Natural killer cell (primary cell): ENCODE measurements around the gene PLEKHA5. TPM values are rescaled to one million over a fixed set of nuclear protein-coding genes. Genes with fewer than 3 reads are reported as not detected.

Experiments
- ATAC-seq, 3 donors: fragments of 150-1000 bp in 2 of 3; fragments of 200-7000 bp in 1 of 3; cut with Tn5 transposase; 1 replicate in 1 of 3; 2 replicates in 2 of 3; pipeline ENCODE4 v1.10.0; 2021; ENCODE audit warnings: mild to moderate bottlenecking in 2 of 3, moderate library complexity in 2 of 3
- DNase-seq, 2 donors: peaks; one replicate each; pipeline versions ENCODE4 v3.0.0 to v3.0.0-alpha.2; 2013 to 2021; ENCODE audit warnings: mixed read lengths in 1 of 2
- H3K27ac ChIP-seq: one replicate; pipeline ENCODE4 v1.5.1; 2013; ENCODE audit warnings: mild to moderate bottlenecking, low read length
- H3K27me3 ChIP-seq: one replicate; pipeline ENCODE4 v1.6.1; 2013; ENCODE audit warnings: low read length; ENCODE audit not compliant: control insufficient read depth, insufficient read depth
- H3K36me3 ChIP-seq: one replicate; pipeline ENCODE4 v1.6.1; 2013; ENCODE audit warnings: low read length; ENCODE audit not compliant: control insufficient read depth, insufficient read depth
- H3K4me1 ChIP-seq: one replicate; pipeline ENCODE4 v1.6.1; 2013; ENCODE audit warnings: low read length; ENCODE audit not compliant: control insufficient read depth, insufficient read depth
- H3K4me3 ChIP-seq: one replicate; pipeline ENCODE4 v1.5.1; 2013; ENCODE audit warnings: low read length
- H3K9me3 ChIP-seq: one replicate; pipeline ENCODE4 v1.6.1; 2013; ENCODE audit warnings: low read length; ENCODE audit not compliant: control insufficient read depth, insufficient read depth
- H3K27ac Mint-ChIP-seq, 2 donors: one replicate each; pipeline ENCODE4 v1.8.0; 2022; ENCODE audit warnings: mild to moderate bottlenecking in 2 of 2, mixed read lengths in 2 of 2, moderate library complexity in 1 of 2
- H3K27me3 Mint-ChIP-seq, 2 donors: one replicate each; pipeline ENCODE4 v1.8.0; 2022; ENCODE audit warnings: low read depth in 2 of 2, mixed read lengths in 2 of 2
- H3K36me3 Mint-ChIP-seq: one replicate; pipeline ENCODE4 v1.8.0; 2022; ENCODE audit warnings: mixed read lengths
- H3K4me1 Mint-ChIP-seq, 2 donors: one replicate each; pipeline ENCODE4 v1.8.0; 2022; ENCODE audit warnings: mixed read lengths in 2 of 2
- H3K4me3 Mint-ChIP-seq: one replicate; pipeline ENCODE4 v1.8.0; 2022; ENCODE audit warnings: mild to moderate bottlenecking, moderate library complexity, mixed read lengths
- H3K9me3 Mint-ChIP-seq, 2 donors: one replicate each; pipeline ENCODE4 v1.8.0; 2022; ENCODE audit warnings: mixed read lengths in 2 of 2
- WGBS: methylation state at CpG from one replicate; pipeline ENCODE4 v1.1.7; 2013; ENCODE audit warnings: missing lambda C conversion rate; ENCODE audit not compliant: insufficient coverage; 5-methylcytosine and 5-hydroxymethylcytosine counted together
- intact Hi-C: fragments of 100-400 bp; cut with micrococcal nuclease; formaldehyde crosslinking; loops from one replicate; pipeline ENCODE4 v1.14.2; 2022
- total RNA-seq, 4 donors: library from RNA; stranded (reverse); fragments of 120-200 nt in 1 of 4; gene quantifications; one replicate each; pipeline versions ENCODE4 v1.2.3 to v1.2.4, GENCODE V29; 2013 to 2022
- TF ChIP-seq, protein P1 (sequence below): fragments of 200-600 bp; IDR thresholded peaks from one replicate; pipeline ENCODE4 v1.8.0; 2022; ENCODE audit warnings: antibody characterized with exemption

Gene PLEKHA5
- total RNA-seq, 3 donors from 2014 or later (not counting 1 experiment from before 2014, with no cell fraction given) = 5.2 to 12.1 (median 7.0) TPM

DNA sequence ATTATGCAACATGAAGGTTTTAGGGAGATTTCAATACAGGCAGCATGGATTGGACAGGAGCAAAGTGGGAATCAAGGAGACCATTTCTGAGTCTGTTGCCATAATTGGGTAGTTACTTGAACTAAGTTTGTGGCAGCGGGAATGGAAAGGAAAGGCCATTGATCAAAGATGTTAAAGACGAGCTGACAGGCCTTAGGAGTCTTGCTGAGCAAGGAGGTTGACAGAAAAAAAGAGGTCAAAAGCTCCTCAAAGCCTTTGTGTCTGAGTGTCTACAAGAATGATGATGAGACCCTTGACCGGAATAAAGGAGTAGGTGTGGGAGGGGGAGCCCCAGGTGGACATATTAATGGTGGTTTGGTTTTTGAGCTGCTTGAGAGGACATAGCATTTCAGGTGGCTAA lies 9.4 kb downstream of the PLEKHA5 start:
- H3K4me3 Mint-ChIP-seq = no peak overlapping the region
- Histone ChIP-seq H3K36me3 (no peaks in the 10 kb centered on the region), H3K27me3 (no peaks in the 10 kb centered on the region), H3K4me1 (no peaks in the 10 kb centered on the region), H3K4me3 (no peak overlapping the region), H3K27ac (no peak overlapping the region), H3K9me3 (no peaks in the 10 kb centered on the region)
- no peaks in the 10 kb centered on the region for H3K27me3 Mint-ChIP-seq
- no peak for DNase-seq
- ATAC-seq = no peak
- 94% methylated on average over 3 of the region's 3 CpGs for WGBS
- intact Hi-C loops = no loop called here
- no peaks in the 10 kb centered on the region for H3K36me3 Mint-ChIP-seq
- no peak overlapping the region for H3K27ac Mint-ChIP-seq
- H3K9me3 Mint-ChIP-seq = no peaks in the 10 kb centered on the region
- H3K4me1 Mint-ChIP-seq = no peaks in the 10 kb centered on the region
- TF ChIP-seq, protein P1, sequence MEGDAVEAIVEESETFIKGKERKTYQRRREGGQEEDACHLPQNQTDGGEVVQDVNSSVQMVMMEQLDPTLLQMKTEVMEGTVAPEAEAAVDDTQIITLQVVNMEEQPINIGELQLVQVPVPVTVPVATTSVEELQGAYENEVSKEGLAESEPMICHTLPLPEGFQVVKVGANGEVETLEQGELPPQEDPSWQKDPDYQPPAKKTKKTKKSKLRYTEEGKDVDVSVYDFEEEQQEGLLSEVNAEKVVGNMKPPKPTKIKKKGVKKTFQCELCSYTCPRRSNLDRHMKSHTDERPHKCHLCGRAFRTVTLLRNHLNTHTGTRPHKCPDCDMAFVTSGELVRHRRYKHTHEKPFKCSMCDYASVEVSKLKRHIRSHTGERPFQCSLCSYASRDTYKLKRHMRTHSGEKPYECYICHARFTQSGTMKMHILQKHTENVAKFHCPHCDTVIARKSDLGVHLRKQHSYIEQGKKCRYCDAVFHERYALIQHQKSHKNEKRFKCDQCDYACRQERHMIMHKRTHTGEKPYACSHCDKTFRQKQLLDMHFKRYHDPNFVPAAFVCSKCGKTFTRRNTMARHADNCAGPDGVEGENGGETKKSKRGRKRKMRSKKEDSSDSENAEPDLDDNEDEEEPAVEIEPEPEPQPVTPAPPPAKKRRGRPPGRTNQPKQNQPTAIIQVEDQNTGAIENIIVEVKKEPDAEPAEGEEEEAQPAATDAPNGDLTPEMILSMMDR = no peak

DNA sequence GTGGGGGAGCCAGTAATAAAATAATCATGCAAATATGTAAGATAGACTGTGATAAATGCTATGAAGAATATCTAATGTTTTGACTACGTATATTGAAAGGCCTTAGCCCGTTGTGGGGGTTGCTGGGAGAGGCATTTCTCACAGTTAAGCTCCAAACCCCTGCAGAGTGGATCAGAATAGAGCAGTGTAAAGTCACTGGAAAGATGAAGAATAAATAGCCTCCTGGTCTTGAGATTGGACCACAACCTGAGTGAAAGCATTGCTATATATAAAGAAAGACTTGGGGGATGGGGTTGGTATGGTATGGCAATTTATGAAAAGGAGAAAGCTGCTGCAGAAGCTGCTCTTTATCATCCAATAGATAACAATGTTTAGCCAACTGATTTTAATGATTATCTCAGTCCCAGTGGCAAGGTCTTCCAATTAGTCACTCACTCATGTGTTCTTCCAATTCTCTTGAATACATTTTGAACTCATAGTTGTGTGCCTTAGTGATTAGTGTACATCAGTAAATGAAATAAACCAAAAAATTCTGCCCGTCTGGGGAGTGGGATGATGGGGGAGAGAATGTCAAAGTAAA lies 10.2 kb downstream of the PLEKHA5 start:
- TF ChIP-seq, protein P1 = no peak
- intact Hi-C loops = no loop called here
- Mint-ChIP-seq H3K4me3 (no peak overlapping the region), H3K36me3 (no peaks in the 10 kb centered on the region), H3K27ac (no peak overlapping the region), H3K27me3 (no peaks in the 10 kb centered on the region), H3K4me1 (no peaks in the 10 kb centered on the region), H3K9me3 (no peaks in the 10 kb centered on the region)
- no peaks in the 10 kb centered on the region for H3K36me3 ChIP-seq
- no peak for DNase-seq
- no peak overlapping the region for H3K27ac ChIP-seq
- no peaks in the 10 kb centered on the region for H3K4me1 ChIP-seq
- no peaks in the 10 kb centered on the region for H3K9me3 ChIP-seq
- no peak overlapping the region for H3K4me3 ChIP-seq
- no peaks in the 10 kb centered on the region for H3K27me3 ChIP-seq
- 90% methylated on average over 2 of the region's 3 CpGs for WGBS
- no peak for ATAC-seq

DNA sequence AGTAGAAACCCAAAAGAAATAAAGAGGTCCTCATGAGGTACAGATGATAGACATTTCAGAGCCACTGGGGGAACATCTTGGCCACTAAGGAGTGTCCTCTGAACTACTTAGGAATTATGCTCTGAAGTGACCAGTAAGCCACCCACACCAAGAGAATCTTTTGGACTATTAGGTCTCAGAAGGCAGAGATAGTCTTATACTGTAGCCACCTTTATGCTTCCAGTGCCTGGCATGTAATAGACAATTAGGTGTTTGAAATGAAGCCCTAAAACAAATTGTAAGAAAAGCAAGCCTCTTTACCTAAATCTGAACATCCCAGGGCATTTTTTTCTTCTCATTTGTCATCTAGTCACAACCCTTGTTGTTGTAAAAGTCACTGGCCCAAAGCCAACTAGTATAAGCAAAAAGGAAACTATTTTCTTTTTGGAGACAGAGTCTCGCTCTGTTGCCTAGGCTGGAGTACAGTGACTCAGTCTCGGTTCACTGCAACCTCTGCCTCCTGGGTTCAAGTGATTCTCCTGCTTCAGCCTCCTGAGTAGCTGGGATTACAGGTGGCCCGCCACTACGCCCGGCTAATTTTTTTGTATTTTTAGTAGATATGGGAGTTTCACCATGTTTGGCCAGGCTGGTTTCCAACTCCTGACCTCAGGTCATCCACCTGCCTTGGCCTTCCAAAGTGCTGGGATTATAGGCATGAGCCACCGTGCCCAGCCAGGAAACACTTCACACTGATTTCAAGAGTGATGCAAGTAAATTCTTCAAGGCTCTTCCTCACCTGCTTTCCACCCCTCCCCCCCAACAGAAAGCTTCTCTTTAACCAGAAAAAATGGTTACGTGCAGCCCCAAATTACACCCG lies 11.1 kb downstream of the PLEKHA5 start:
- H3K4me3 ChIP-seq = no peak overlapping the region
- H3K36me3 Mint-ChIP-seq = no peaks in the 10 kb centered on the region
- WGBS = 84% methylated on average over 8 of the region's 8 CpGs
- no peaks in the 10 kb centered on the region for H3K27me3 Mint-ChIP-seq
- DNase-seq (no peak), ATAC-seq (no peak)
- H3K27ac Mint-ChIP-seq = no peak overlapping the region
- no peaks in the 10 kb centered on the region for H3K4me1 ChIP-seq
- no peaks in the 10 kb centered on the region for H3K4me1 Mint-ChIP-seq
- no peaks in the 10 kb centered on the region for H3K36me3 ChIP-seq
- TF ChIP-seq, protein P1 = no peak
- H3K9me3 Mint-ChIP-seq = no peaks in the 10 kb centered on the region
- H3K27ac ChIP-seq = no peak overlapping the region
- H3K9me3 ChIP-seq = no peaks in the 10 kb centered on the region
- H3K27me3 ChIP-seq = no peaks in the 10 kb centered on the region
- intact Hi-C loops = no loop called here
- H3K4me3 Mint-ChIP-seq = no peak overlapping the region
